ENCODE measurements around the gene NSG1. TPM values are rescaled to one million over a fixed set of nuclear protein-coding genes. Genes with fewer than 3 reads are reported as not detected.
"Not testable (repeated sequence)": the region's sequence is repeated elsewhere in the genome, so short reads cannot be mapped to it uniquely, and the experiment has no call there.

Gene NSG1
- polyA plus RNA-seq, 1 experiment, result 10.4 TPM

- H3K27me3 ChIP-seq (ENCODE audit: control insufficient read depth, insufficient read depth, low read length), result no peaks in the 10 kb centered on the region
- H3K4me3 ChIP-seq (ENCODE audit: low read depth, low read length), result no peak overlapping the region
- H3K9me3 ChIP-seq (ENCODE audit: control insufficient read depth, insufficient read depth, low read length), result no peaks in the 10 kb centered on the region
- DNase-seq (ENCODE audit: low read depth, low spot score), result no peak
- no peak overlapping the region for H3K27ac ChIP-seq (ENCODE audit: low read depth, low read length)
- CTCF ChIA-PET, result interaction anchor here (0.6 to 3.1 kb wide), 5 partner anchors 16 to 363 kb away, joined by 4 to 14 read pairs (median 6); no protein-coding TSS in a partner anchor
- TF ChIP-seq CTCF (IDR thresholded peaks at IDR 0.05; ENCODE audit: low read depth, low read length), result no peak
- POLR2A ChIA-PET, result no interaction called here
These were observed 76.1 kb downstream of the NSG1 start for GRCh38 chr4:4462970-4463369.

GRCh38 chr4:4465238-4465637 lies 78.3 kb downstream of the NSG1 start:
- DNase-seq (ENCODE audit: low read depth, low spot score); H3K27me3 ChIP-seq (ENCODE audit: control insufficient read depth, insufficient read depth, low read length); H3K27ac ChIP-seq (ENCODE audit: low read depth, low read length); H3K4me3 ChIP-seq (ENCODE audit: low read depth, low read length); H3K9me3 ChIP-seq (ENCODE audit: control insufficient read depth, insufficient read depth, low read length); POLR2A ChIA-PET: not testable (repeated sequence)
- CTCF ChIA-PET, result interaction anchor here (0.7 to 1.4 kb wide), 3 partner anchors 54 to 62 kb away, joined by 3 to 5 read pairs (median 3); no protein-coding TSS in a partner anchor

Other genes starting within 250 kb of the NSG1 start
- not detected in 2 replicates for gene OTOP1, start 160.2 kb upstream of the NSG1 start, polyA plus RNA-seq (2011; rRNA removed)
- gene TMEM128, start 138.9 kb upstream of the NSG1 start, polyA plus RNA-seq (2011; rRNA removed), result 32.3 and 44.0 TPM in 2 replicates
- gene LYAR, start 96.9 kb upstream of the NSG1 start, polyA plus RNA-seq (2011; rRNA removed), result 5.5 and 7.8 TPM in 2 replicates
- gene ZBTB49, start 96.9 kb upstream of the NSG1 start, polyA plus RNA-seq (2011; rRNA removed), result 3.9 and 4.6 TPM in 2 replicates
- gene STX18, start 154.9 kb downstream of the NSG1 start, polyA plus RNA-seq (2011; rRNA removed), result 23.9 and 27.0 TPM in 2 replicates